Karpas-422 (cell line): Measurements from ENCODE around the gene VAMP5. TPM values are rescaled to one million over a fixed set of nuclear protein-coding genes. Genes with fewer than 3 reads are reported as not detected.

Experiments used
- DNase-seq: peaks from one replicate; pipeline ENCODE4 v3.0.0-alpha.2; 2015
- H2AFZ ChIP-seq: fragments of 200-600 bp; sonication (generic); 2 replicates; pipeline ENCODE4 v1.6.1; 2014; ENCODE audit warnings: antibody characterized with exemption, low read length, mixed read lengths
- H3K27ac ChIP-seq: fragments of 200-600 bp; sonication (generic); 2 replicates; pipeline ENCODE4 v1.5.1; 2014; ENCODE audit warnings: mild to moderate bottlenecking, low read length, moderate library complexity
- H3K27me3 ChIP-seq: fragments of 200-600 bp; sonication (generic); 2 replicates; pipeline ENCODE4 v1.6.1; 2014; ENCODE audit warnings: low read length, mixed read lengths
- H3K36me3 ChIP-seq: fragments of 200-600 bp; sonication (generic); 2 replicates; pipeline ENCODE4 v1.6.1; 2014; ENCODE audit warnings: low read length, mixed read lengths; ENCODE audit not compliant: insufficient read depth
- H3K4me1 ChIP-seq: fragments of 200-600 bp; sonication (generic); 2 replicates; pipeline ENCODE4 v1.6.1; 2014; ENCODE audit warnings: mild to moderate bottlenecking, low read length, mixed read lengths
- H3K4me2 ChIP-seq: fragments of 200-600 bp; sonication (generic); 2 replicates; pipeline ENCODE4 v1.6.1; 2014; ENCODE audit warnings: low read length, low read depth, mild to moderate bottlenecking; ENCODE audit not compliant: poor library complexity, severe bottlenecking
- H3K4me3 ChIP-seq: fragments of 200-600 bp; sonication (generic); 2 replicates; pipeline ENCODE4 v1.5.1; 2014; ENCODE audit warnings: mild to moderate bottlenecking, antibody characterized with exemption, low read length, mixed read lengths
- H3K79me2 ChIP-seq: fragments of 200-600 bp; sonication (generic); 2 replicates; pipeline ENCODE4 v1.6.1; 2014; ENCODE audit warnings: mild to moderate bottlenecking, low read length, mixed read lengths
- H3K9ac ChIP-seq: fragments of 200-600 bp; sonication (generic); 2 replicates; pipeline ENCODE4 v1.6.0; 2014; ENCODE audit warnings: low read length
- H3K9me2 ChIP-seq: fragments of 200-600 bp; sonication (generic), shearing (Covaris generic); replicated peaks from 2 replicates; pipeline ENCODE4 v1.6.0; 2014; ENCODE audit warnings: mild to moderate bottlenecking, low read length, moderate library complexity; ENCODE audit not compliant: insufficient read depth
- H3K9me3 ChIP-seq: fragments of 300-700, 200-600 bp; sonication (generic); 2 replicates; pipeline ENCODE4 v1.6.1; 2014; ENCODE audit warnings: low read length, mixed read lengths
- H4K20me1 ChIP-seq: fragments of 200-600 bp; sonication (generic); 2 replicates; pipeline ENCODE4 v1.6.1; 2014; ENCODE audit warnings: mild to moderate bottlenecking, antibody characterized with exemption, low read length, low read depth; ENCODE audit not compliant: insufficient read depth
- total RNA-seq: library from RNA; depleted of rRNA; stranded (reverse); fragments of >200 nt; shearing (Covaris generic); gene quantifications from 2 replicates; pipeline ENCODE4 v1.2.3, GENCODE V29; 2014; ENCODE audit warnings: low replicate concordance

Gene VAMP5
- total RNA-seq, 1 experiment from 2014 or later = not detected

- H3K79me2 ChIP-seq = peaks cover 24% of the 10 kb centered on the region
- peak overlapping the region; percentile 75 for H3K4me3 ChIP-seq
These were observed 7.2 kb upstream of the VAMP5 start for GRCh38 chr2:85577063-85577385.

GRCh38 chr2:85577386-85578242, 6.6 kb upstream of the VAMP5 start, which contains the start of gene VAMP8:
VAMP8 (plus strand) TSS chr2:85577586; CDS start chr2:85577647, 61 bp downstream.
- H3K4me2 ChIP-seq = peak within 1 kb of the TSS; percentile 78
- peaks cover 24% of the 10 kb centered on the region for H3K79me2 ChIP-seq
- peak; percentile 89 for DNase-seq

More at GRCh38 chr2:85577063-85577385, 7.2 kb upstream of the VAMP5 start:
- Histone ChIP-seq H3K4me2 (peak overlapping the region; percentile 78), H3K9ac (peak overlapping the region; percentile 75), H3K9me2 (no peaks in the 10 kb centered on the region), H3K4me1 (peaks cover 28% of the 10 kb centered on the region), H3K27ac (no peak overlapping the region), H2AFZ (peak overlapping the region; percentile 62), H4K20me1 (no peaks in the 10 kb centered on the region), H3K36me3 (peaks cover 5% of the 10 kb centered on the region; the same call in 1 of the 2 replicates), H3K27me3 (no peaks in the 10 kb centered on the region), H3K9me3 (no peaks in the 10 kb centered on the region)
- DNase-seq = no peak

GRCh38 chr2:85578243-85579180, 5.7 kb upstream of the VAMP5 start:
- peak overlapping the region; percentile 75 for H3K9ac ChIP-seq
- peaks cover 28% of the 10 kb centered on the region for H3K4me1 ChIP-seq
- H2AFZ ChIP-seq = peak overlapping the region; percentile 62
- H3K4me3 ChIP-seq = peak overlapping the region; percentile 75
- H3K9me3 ChIP-seq = no peaks in the 10 kb centered on the region
- H3K79me2 ChIP-seq = peaks cover 24% of the 10 kb centered on the region
- H3K9me2 ChIP-seq = no peaks in the 10 kb centered on the region
- DNase-seq = peak; percentile 90
- peak overlapping the region; percentile 43 for H3K27ac ChIP-seq
- H3K4me2 ChIP-seq = peak overlapping the region; percentile 78
- no peaks in the 10 kb centered on the region; the same call in 1 of the 2 replicates for H4K20me1 ChIP-seq
- H3K27me3 ChIP-seq = no peaks in the 10 kb centered on the region
- H3K36me3 ChIP-seq = peaks cover 5% of the 10 kb centered on the region; the same call in 1 of the 2 replicates

More at GRCh38 chr2:85577386-85578242, 6.6 kb upstream of the VAMP5 start, which contains the start of gene VAMP8:
- Histone ChIP-seq H3K4me3 (peak within 1 kb of the TSS; percentile 75), H3K4me1 (peaks cover 28% of the 10 kb centered on the region), H3K27me3 (no peaks in the 10 kb centered on the region), H3K9me3 (no peaks in the 10 kb centered on the region), H2AFZ (peak within 1 kb of the TSS; percentile 62), H4K20me1 (no peaks in the 10 kb centered on the region), H3K27ac (peak within 1 kb of the TSS; percentile 43), H3K9ac (peak within 1 kb of the TSS; percentile 75), H3K36me3 (peaks cover 5% of the 10 kb centered on the region; the same call in 1 of the 2 replicates), H3K9me2 (no peaks in the 10 kb centered on the region)

- Histone ChIP-seq H3K4me3 (peak overlapping the region; percentile 75), H3K27me3 (no peaks in the 10 kb centered on the region), H3K4me2 (peak overlapping the region; percentile 78), H3K36me3 (peaks cover 5% of the 10 kb centered on the region; the same call in 1 of the 2 replicates), H4K20me1 (no peaks in the 10 kb centered on the region; the same call in 1 of the 2 replicates), H2AFZ (no peak overlapping the region), H3K9me2 (no peaks in the 10 kb centered on the region), H3K27ac (peak overlapping the region; percentile 43; the same call in 1 of the 2 replicates), H3K4me1 (peaks cover 28% of the 10 kb centered on the region), H3K9me3 (no peaks in the 10 kb centered on the region), H3K9ac (peak overlapping the region; percentile 75), H3K79me2 (peaks cover 24% of the 10 kb centered on the region)
- no peak for DNase-seq
These were observed 4.8 kb upstream of the VAMP5 start for GRCh38 chr2:85579266-85579935.

DNA sequence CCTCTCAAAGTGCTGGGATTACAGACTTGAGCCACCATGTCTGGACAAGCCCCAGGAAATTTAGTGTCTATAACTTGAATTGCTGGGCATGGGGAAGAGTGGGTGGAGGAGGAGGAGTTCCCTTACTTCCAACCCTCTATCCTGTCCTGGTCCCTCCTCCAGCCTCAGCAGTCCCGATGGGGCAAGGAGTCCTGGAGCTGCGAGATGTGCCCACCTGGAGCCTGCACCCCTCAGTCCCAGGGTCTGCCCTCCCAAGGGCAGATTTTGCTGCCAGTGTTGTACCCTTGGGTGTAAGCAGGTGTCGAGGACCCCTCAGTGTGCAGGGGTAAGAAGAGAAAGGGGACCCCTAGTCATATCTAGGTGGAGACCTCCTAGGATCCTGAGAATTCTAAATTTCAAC, 4.0 kb upstream of the VAMP5 start:
- H4K20me1 ChIP-seq = no peaks in the 10 kb centered on the region; the same call in 1 of the 2 replicates

DNA sequence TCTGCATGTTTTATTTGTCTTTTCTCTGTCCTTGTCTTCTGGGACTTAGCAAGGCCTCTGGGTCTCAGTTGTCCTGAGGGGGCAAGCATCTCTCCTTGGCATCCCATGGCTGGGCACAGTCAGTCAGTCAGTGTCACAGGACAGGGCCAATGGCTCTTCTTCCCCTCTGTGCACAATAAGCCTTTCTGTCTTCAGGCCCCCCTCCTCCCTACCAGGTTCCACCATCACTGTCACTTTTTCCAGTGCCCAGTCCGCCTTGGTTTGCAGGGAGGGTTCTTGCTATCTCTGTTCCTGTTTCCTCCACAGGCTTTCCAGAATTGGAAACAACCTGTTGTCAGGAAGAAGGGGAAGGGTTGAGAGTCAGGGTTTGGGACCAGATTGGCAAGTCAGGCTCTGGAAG, 1.7 kb upstream of the VAMP5 start:
- Histone ChIP-seq H3K36me3 (peaks cover 5% of the 10 kb centered on the region; the same call in 1 of the 2 replicates), H3K79me2 (peaks cover 24% of the 10 kb centered on the region), H3K4me2 (no peak overlapping the region), H3K9ac (no peak overlapping the region), H3K27ac (no peak overlapping the region), H3K9me3 (no peaks in the 10 kb centered on the region), H3K4me1 (peaks cover 22% of the 10 kb centered on the region), H2AFZ (no peak overlapping the region), H3K27me3 (no peaks in the 10 kb centered on the region), H3K9me2 (no peaks in the 10 kb centered on the region), H3K4me3 (no peak overlapping the region), H4K20me1 (no peaks in the 10 kb centered on the region; the same call in 1 of the 2 replicates)
- DNase-seq = no peak

More for the DNA sequence above, 4.0 kb upstream of the VAMP5 start:
- Histone ChIP-seq H3K4me1 (peaks cover 28% of the 10 kb centered on the region), H3K9me2 (no peaks in the 10 kb centered on the region), H3K36me3 (peaks cover 5% of the 10 kb centered on the region; the same call in 1 of the 2 replicates), H3K4me3 (no peak overlapping the region), H3K79me2 (peaks cover 24% of the 10 kb centered on the region), H3K27ac (no peak overlapping the region), H3K4me2 (peak overlapping the region; percentile 78), H2AFZ (no peak overlapping the region), H3K9me3 (no peaks in the 10 kb centered on the region), H3K27me3 (no peaks in the 10 kb centered on the region), H3K9ac (no peak overlapping the region)
- DNase-seq = no peak

DNA sequence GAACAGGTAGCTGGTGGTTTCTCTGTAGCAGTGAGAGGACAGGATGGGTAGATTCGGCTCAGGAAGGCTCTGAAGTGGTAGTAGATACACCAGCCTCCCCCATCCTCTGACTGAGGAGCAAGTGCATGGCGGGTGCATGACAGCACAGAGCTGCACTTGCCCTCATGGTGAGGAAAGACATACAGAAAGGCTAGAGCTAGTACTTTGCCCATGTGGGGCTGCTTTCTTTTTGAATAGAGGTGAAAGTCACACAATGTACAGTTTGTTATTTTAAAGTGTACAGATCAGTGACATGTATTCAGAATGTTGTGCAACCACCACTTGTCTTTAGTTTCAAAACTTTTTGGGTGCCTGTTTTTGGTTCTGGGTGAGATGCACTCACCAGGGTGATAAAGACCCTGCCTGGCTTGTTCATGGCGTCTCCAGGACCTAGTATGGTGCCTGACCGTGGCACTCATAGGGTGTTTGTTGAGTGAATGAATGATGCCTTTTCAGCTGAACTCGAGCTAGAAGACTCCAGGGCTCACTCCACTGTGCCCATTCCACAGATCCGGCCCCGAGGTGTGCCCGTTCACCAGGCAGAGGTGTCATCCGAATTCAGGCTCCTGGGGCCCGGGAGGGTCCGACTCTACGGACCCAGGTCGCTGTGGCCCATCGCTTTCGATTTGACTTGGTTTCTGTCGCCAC, 421 bp upstream of the VAMP5 start:
- H2AFZ ChIP-seq = no peak overlapping the region
- no peak overlapping the region for H3K4me3 ChIP-seq
- H4K20me1 ChIP-seq = no peaks in the 10 kb centered on the region; the same call in 1 of the 2 replicates
- H3K27me3 ChIP-seq = no peaks in the 10 kb centered on the region
- peaks cover 13% of the 10 kb centered on the region for H3K4me1 ChIP-seq
- DNase-seq = no peak
- peaks cover 16% of the 10 kb centered on the region for H3K79me2 ChIP-seq
- no peak overlapping the region for H3K27ac ChIP-seq
- H3K4me2 ChIP-seq = no peak overlapping the region
- H3K36me3 ChIP-seq = peaks cover 5% of the 10 kb centered on the region; the same call in 1 of the 2 replicates
- H3K9me3 ChIP-seq = no peaks in the 10 kb centered on the region
- no peaks in the 10 kb centered on the region for H3K9me2 ChIP-seq
- no peak overlapping the region for H3K9ac ChIP-seq
